Suprapubic skin (tissue), 3 donors: ENCODE measurements around the gene IFIT1B.

Source experiments
- CTCF ChIP-seq, 2 donors: fragments of 200-600 bp in 1 of 2; fragments of 450-650 bp in 1 of 2; sonication (generic) in 1 of 2; IDR thresholded peaks; one replicate each; pipeline ENCODE4 v1.5.1; 2016 to 2019; ENCODE audit warnings: antibody characterized with exemption in 2 of 2, mild to moderate bottlenecking in 1 of 2, moderate library complexity in 1 of 2
- EP300 ChIP-seq: sonication (generic); formaldehyde crosslinking; IDR thresholded peaks from one replicate; pipeline ENCODE4 v1.6.1; 2017; ENCODE audit warnings: antibody characterized with exemption
- POLR2A ChIP-seq, 2 donors: fragments of 450-650 bp; IDR thresholded peaks; one replicate each; pipeline ENCODE4 v1.6.1; 2017; ENCODE audit warnings: antibody characterized with exemption in 2 of 2, mild to moderate bottlenecking in 2 of 2, moderate library complexity in 2 of 2

DNA sequence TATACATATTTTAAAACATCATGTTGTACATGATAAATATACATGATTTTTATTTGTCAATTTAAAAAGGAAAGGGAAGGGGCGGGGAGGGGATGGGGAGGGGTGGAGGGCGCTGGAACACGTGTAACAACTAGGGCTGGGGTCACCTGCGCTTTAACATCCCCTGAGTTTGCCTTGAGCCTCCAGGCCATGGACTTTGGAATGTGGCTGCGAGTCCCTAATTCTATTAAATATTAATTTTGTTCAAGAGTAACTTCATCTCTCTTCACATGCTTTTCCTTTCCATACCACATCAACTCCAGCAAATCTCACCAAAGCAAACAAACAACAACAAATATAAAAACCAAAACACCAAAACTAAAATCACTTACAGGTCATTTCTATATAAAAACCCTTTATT is 47.1 kb downstream of the IFIT1B start:
- TF ChIP-seq CTCF (IDR thresholded peaks at IDR 0.05) (no peak), EP300 (no peak), POLR2A (IDR thresholded peaks at IDR 0.05) (no peak)
